ENCODE results near the gene SLC16A13.

DNA sequence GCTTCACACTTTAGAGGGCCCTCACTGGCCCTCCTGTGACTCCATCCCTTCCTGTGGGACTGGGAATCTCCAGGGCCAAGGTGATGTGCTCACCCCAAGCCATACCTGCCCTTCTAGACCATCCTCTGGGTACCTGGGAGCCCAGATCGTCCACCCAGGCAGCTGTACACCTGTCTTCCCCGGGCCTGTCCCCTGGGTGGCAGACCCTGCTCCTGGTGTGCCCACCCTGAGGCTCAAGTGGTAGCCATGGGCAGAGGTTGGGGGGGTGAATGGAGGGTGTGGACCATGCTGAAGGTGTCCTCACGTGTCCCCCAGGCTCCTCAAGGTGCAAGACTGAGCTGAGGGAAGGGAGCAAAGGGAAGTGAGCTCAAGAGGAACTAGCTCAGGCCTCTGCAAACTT, 34.9 kb downstream of the SLC16A13 start:
- TF ChIP-seq, protein P1, sequence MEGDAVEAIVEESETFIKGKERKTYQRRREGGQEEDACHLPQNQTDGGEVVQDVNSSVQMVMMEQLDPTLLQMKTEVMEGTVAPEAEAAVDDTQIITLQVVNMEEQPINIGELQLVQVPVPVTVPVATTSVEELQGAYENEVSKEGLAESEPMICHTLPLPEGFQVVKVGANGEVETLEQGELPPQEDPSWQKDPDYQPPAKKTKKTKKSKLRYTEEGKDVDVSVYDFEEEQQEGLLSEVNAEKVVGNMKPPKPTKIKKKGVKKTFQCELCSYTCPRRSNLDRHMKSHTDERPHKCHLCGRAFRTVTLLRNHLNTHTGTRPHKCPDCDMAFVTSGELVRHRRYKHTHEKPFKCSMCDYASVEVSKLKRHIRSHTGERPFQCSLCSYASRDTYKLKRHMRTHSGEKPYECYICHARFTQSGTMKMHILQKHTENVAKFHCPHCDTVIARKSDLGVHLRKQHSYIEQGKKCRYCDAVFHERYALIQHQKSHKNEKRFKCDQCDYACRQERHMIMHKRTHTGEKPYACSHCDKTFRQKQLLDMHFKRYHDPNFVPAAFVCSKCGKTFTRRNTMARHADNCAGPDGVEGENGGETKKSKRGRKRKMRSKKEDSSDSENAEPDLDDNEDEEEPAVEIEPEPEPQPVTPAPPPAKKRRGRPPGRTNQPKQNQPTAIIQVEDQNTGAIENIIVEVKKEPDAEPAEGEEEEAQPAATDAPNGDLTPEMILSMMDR (IDR thresholded peaks at IDR 0.05; ENCODE audit: control extremely low read depth in 1 of 3, insufficient read depth in 1 of 3, low read depth in 1 of 3, low read length in 3 of 3) = no peak
- no peak for TF ChIP-seq SP1 (IDR thresholded peaks at IDR 0.05; ENCODE audit: low read depth, low read length)
- TF ChIP-seq ZNF274 (IDR thresholded peaks at IDR 0.05; ENCODE audit: borderline replicate concordance, extremely low read depth, low read length) = no peak
- TF ChIP-seq CREB1 (IDR thresholded peaks at IDR 0.05) = no peak
- no peak for TF ChIP-seq RXRA (IDR thresholded peaks at IDR 0.05; ENCODE audit: insufficient read depth, low read depth, low read length)
- TF ChIP-seq POLR2AphosphoS5 (IDR thresholded peaks at IDR 0.05; ENCODE audit: low read depth, low read length) = no peak

All from H1 (cell line).